ENCODE results near the gene PIEZO2.

PIEZO2 gene

DNA sequence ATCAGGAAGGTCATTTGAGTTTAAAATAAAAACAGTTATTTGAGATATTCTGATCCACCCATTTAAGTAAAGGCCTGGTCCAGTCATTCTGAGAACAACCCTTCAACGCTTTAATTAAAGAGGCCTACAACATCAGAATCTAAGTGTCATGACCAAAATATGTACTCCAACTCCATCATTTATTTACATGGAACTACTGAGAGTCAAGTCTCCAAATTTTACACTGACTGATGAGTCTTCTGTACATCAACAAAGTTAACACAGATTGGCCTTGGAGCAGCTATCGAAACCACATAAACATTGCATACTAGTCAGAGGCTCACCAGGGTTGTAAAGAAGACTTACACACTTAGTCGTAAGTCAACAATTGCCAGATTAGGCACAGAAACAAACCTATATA is 37.1 kb downstream of the PIEZO2 start:
- no peak for DNase-seq

DNA sequence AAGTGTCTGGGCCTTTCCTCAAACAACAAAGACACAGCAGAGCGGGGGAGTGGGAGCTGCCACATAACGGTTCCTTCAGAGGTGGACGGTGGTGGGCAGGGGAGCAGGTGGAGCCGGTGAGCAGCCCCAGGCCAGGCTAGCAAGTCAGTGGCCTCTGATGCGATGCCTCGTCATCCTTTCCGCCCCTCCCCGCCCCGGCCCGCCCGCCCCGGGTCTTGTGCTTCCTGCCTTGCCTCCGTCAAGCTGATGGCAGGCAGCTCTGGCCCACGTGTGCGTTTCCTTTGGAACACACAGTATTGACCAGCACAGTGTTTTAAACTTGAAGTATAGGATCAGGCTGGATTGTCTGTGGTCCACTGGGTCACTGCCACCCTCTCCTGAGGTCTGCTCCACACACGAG is 38.9 kb downstream of the PIEZO2 start:
- no peak for DNase-seq

DNA sequence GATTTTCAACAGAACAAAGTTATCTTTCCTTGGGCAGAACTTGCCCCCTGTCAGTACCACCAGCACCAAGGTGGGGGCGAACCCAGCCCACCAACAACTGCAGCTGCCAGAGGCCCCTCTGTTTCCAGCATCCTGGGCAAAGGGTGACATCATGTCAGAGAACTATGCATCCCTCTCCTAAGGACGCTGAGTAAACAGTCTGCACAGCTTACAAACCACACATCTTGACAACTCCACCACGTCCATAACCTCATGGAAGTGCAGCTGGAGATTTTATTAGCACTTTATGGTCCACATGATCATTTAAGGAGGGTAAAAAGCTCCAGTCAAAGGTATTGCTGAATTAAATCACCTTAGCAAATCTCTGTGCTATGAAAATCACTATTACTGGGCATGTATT is 40.4 kb downstream of the PIEZO2 start:
- DNase-seq: no peak

DNA sequence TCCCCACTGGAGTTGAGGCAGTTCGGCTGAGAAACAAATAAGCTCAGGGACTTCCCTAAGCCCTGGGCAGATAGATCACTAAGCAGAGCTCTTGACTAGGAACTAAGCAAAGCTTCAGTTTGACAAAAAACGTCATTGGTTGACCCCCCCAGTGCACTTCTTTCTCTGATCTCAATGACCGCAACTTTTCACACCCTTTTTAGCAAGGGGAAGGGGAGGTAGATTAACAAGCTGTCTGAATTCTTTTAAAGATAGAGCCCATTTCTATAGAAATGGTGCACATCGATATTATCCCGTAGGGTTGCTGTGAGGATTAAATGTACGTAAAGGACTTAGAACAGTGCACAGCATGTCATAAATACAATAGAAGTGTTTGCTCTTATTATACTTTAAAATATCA is 42.5 kb downstream of the PIEZO2 start:
- no peak for DNase-seq

DNA sequence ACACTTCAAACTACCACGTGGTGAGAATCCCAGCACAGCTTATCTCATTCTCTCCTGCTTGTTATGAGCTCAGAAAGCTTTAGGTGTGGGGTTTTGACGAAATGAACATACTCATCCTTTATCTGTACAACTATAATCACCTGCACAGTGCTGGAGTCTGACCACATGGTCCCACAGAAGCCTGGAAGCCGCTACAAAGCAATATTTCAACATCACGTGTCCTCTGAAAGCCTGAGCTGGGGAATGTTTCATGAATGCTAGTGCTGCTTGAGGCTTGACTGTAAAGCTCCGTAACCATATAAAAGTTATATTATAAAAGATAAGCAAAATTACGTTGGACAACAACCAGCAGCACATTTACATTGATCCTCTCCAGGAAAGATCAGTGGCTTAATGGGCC is 43.9 kb downstream of the PIEZO2 start:
- DNase-seq: no peak

DNA sequence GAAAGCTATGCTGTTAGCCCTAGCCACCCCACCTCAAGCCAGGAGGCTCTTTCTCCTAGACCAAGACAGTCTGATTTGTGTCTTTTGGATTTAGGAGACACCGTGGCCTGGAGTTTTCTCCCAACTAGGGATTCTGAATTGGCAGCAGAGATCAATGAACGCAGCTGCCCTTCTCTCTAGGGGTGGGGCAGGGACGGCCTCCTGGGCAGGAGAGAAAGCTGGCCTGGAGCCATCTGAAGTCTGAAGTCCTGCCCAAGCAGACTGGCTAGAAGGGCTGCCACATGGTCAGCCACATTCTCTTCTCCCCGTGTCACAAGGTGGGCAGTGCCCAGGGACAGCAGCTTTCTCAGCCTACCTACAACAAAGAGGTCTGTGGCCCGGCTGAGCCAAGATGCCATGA is 45.1 kb downstream of the PIEZO2 start:
- DNase-seq: no peak

DNA sequence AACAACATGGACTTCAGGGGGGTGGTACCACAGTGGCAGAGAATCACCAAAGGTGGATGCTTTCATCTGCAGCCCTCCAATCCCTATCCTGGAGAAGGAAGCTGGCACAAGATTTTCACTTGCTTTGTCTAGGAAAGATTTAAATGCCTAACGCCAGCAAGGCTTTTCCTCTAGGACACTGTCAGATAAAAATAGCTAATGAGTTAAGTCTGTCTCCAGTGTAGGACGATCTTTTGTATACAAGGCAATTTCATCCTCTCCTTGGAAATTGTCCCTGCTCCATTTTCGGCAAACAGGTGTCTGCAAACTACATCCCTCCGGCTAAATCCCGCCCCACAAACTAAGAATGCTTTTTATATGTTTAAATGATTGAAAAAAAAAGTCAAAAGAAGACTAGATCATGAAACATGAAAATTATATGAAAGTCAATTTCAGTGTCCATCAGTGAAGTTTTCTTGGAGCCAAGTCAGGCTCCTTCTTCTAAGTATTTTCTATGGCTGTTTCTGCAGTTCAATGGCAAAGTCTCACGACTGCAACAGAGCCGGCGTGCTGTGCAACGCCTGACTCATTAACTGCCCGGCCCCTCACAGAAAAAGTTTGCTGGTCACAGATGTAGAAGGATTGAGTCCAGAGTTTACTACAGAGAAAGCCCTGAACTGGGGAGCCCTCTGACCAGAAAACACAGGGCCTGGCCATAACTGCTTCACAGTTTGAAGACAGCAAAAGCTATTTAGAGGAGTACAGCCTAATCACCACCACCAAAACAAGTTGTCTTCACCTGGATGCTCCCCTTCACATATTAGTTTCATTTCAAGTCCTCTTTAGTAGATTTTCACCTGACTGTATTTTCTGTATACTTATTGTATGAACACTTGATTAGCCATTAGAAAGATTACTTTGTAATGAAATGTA is 52.3 kb downstream of the PIEZO2 start:
- DNase-seq: no peak

DNA sequence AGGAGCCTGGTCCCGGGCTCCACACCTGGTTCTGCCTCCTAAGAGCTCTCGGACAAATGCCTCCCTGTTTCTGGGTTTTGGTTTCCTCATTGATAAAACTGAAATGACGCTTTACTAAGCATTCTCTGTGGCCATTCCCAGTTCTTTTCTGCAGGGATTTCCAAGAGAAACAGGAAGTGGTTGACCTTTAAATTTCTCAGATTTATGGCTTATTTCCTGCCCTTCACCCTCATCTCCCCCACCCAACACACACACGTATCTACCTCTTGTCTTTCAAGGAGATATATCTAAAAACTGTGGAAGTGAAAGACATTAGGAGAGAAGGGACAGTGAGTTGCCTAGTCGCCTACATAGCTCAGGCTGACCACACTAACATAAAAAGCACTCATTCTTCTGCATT is 53.0 kb downstream of the PIEZO2 start:
- DNase-seq: no peak

DNA sequence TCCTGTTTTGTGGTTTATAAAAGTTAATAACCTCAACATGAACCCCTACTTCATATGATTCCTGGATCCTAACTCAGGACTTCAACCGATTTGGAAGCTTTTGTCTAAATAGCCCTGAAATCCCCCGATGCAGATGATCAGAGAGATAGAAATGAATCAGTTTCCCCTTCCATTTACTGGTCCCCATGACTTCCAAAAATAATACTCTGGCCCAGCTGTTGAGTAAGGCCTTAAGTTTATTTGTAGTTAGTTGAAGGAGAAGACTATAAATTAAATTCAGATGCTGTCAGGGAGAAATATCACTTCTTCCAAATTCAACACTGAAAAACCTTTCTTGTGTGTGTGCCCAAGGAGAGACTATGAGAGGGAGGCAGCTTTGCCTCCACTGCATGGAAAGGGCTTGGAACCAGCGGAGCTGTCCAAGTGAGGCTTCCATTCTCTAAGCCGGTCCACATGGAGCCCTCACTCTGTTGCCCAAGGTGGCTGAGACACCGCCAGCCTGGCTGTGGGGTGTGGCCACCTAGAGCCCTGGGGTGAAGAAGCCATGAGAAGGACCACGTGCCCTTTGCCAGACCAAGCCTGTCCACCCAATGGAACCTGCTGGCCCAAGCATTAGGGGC is 53.6 kb downstream of the PIEZO2 start:
- DNase-seq: no peak

DNA sequence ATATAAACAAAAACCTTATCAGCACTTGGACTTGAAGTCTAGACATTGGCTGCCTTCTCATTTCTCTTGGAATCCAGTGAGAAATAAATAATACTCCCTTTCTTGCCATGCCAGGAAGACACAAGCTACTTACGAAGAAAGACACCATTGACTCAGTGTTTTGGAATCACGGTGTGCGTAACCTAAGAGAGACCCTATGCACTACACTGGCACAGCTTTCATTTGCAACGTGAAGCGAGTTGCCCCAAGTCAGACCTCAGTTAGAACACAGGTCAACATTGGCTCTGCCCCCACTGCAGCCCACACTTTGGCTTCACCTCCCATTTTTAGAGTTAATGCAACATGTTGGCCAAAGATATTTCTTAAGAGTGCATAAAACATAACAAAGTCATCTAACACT is 54.2 kb downstream of the PIEZO2 start:
- no peak for DNase-seq

DNA sequence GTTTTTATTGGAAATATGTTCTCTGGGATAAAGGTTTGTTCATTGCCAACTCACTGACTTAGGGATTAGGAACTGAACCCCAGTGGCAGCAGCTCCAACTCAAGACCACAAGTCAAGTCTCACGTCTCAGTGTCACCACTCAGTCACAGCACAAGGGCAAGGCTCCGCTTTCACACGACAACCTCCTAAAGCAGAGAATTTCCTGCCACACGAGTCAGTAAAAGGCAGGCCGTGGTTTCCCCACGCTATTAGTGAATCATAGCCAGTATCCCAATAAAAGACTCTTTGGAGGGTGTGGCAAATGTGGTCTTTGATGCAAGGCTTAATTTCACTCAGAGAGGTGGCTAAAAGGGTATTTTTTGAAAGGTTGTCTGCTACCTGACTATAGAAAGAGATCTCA is 57.6 kb downstream of the PIEZO2 start:
- DNase-seq: no peak

DNA sequence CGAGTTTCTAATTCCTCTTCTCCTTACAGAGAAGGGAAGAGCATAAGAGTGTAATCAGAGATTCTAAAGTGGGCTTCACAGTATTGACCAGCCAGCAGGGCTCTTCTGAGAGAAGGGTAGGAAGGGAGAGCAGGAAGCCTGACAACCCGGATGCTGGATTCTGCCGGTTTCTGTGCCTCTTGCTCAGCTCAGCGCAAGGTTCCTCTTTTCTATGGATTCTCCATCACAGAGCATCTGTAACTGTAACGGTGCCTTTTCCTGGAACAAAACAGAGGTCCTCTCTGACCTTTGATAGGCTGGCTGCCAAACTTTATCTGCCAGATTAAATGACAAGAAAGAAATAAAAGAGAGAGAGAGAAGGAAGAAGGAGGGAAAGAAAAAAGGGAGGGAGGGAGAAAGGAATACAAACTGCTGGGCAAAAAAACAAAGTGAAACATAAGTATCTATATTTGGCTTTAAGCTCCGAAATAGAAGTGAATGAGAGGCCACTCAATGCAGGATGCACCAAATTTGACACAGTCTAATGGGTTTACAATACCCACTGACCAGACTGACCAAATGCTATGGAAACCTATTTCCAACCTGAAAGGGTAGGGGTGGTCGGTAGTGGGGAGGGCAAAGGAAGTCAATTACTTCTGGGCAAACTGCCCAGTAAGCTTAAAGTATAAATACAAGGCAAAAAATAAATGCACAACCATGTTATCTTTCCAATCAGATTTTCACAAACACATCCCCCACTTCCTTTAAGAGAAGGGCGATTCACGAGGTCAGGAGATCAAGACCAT is 59.2 kb downstream of the PIEZO2 start:
- no peak for DNase-seq

DNA sequence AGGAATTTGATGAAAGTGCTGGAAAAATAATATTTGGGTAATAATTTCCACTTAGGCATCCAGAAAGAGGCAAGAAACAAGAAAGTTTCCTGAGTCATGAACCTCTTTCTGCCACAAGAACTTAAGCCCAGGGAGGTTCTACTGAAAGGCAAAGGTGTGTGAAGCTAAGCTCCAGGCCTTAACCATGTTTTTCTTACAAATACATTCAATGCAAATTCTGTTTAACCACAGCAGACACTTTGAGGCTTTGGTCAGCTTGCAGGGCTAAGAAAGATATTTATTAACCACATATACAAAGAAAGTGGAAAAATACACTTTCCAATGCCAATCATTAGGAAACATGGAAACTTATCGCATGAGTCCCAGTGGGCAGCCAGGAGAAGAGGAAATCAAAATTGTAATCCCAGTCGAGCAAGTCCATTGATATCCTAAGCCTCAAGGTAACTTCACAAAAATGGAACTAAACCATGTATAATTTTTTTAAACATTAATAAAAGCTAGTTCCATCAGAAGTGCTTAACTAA is 68.3 kb downstream of the PIEZO2 start:
- DNase-seq: no peak

DNA sequence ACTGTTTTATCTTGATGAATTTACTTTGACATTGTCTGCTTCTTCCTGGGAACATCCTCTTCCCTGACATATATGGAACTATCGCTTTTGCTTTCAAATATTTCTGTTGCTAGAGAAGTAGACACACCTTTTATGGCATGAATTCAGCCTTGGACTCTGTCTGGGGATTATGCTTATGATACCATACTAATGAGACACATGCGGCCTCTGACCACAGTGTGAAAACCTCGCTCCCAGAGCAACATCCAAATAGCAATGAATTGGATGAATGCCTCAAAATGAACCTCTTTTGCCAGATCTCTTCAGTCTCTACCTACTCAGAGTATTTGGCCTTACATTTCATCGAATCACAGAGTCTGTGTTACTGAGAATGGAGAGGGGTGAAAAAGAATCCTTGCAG is 70.9 kb downstream of the PIEZO2 start:
- DNase-seq: no peak

DNA sequence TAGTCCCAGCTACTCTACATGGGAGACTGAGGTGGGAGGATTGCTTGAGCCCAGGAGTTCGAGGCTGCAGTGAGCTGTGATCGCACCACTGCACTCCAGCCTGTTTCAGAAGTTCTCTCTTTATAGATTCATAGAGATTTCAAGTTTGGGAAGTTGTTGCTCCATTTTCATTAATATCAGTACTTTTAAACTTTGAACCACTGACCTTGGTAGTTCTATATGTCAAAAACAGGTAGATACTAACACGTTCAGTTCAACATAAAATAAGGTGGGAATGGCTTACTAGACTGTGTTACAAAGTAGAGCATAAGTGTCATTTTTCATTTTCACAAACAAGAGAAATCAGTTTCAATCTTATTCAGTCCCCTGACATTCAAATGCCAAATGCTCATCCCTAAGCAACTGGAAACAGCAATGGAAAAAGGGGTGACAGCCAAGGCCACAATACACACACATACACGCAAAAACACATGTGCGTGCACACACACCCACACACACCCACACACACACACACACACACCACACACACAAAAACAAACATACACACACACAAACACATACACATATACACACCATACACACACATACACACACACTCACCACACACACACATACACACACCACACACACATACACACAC is 71.7 kb downstream of the PIEZO2 start:
- DNase-seq: no peak

DNA sequence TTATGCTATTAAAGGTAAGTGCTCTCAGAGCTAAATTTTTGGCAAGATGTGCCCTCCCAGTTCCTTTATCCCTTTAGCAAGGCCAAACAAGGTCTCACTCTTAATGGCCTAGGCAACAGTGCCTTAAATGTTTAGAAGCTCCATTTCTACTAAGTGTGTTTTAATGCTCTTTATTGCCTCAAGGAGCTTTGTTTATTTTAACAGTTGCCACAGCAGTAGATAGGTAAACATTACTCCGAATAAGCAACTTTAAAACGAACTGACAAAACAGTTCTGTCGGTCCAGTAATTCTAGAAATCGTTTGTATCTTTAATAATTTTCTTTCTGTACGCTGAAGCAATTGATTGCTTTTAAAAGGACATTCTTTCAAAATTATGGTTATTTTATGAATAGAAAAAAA is 74.5 kb downstream of the PIEZO2 start:
- no peak for DNase-seq

DNA sequence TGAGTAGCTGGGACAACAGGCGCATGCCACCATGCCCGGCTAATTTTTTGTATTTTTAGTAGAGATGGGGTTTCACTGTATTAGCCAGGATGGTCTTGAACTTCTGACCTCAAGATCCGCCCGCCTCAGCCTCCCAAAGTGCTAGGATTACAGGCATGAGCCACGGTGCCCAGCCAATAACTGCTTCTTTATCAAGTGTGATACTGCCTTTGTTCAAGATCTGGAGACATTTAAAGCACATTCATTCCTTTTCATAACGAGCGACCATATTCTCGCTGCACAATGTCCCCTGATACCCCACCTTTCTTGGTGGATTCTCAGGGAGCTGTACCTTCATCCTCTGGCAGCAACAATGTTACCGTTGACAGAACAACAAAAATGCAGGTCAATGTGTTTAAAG is 75.4 kb downstream of the PIEZO2 start:
- no peak for DNase-seq

DNA sequence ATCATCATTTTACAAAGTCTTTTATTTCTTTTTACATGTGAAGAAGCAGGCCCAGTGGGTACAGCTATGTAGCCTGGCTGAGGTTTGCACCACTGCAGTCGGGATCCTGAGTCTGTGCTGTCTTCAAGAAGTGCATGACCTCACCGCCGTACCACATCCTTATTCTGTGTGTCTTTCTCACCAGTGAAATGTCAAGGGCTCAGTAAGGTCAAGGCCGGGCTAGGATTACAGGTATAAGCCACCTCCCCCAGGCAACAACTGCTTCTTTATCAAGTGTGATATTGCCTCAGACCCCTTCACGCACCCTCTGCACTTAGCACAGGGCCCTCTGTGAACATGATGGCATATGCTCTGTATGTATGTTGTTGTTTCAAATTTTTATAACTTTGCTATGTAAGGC is 76.7 kb downstream of the PIEZO2 start:
- DNase-seq: no peak

DNA sequence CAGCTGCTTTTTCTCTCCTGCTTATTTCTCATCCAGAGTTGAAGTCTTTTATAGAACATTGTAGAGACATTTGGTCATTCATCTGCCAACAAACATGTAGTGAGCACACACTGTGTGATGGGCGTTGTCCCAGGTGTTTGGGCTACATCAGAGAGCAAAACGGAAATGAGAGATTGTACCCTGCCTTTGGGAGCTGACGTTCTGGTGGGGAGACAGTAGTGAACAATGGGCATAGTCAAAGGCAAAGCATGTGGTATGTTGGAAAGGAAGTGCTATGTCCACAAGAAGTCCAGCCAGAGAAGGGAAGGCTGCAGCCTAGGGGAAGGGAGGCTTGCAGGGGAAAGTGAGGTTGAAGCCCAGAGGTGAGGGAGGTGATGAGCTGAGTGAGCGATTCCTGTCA is 78.1 kb downstream of the PIEZO2 start:
- no peak for DNase-seq

DNA sequence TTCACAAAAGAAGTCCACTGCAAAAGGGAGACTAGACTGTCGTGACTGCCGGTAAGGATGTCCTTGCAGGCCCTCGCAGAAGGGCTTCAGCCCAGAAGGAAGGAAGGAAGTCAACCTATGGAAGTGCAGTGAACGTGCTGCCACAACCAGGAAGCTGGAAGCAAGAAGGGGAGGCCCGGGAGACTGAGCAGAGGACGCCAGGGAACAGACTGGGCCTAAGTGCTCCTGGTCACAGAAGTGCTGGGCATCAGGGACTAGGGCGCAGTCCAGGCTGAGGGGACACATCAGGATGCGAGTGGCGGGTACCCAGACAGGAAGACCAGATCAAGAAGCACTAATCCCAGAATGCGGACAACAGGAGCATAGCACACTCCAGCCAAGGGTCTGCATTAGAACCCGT is 78.8 kb downstream of the PIEZO2 start:
- no peak for DNase-seq

DNA sequence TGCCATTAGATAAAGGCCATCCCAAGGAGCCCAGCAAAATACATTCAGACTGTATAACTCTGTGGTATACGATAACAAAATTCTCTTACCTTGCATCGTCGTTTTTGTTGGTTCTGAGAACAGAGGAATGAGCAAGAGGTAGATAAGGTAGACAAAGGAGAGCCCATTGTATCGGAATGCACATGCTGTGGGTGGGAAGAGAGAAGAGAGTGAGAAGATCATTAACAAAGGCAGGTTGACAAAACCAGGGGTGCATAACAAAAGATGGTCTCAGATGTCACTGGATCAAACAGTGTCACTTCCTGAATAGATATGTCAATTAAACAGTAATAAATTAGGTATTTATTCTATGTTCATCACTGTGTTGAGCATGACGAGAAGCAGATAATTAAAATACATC is 83.3 kb downstream of the PIEZO2 start:
- no peak for DNase-seq

DNA sequence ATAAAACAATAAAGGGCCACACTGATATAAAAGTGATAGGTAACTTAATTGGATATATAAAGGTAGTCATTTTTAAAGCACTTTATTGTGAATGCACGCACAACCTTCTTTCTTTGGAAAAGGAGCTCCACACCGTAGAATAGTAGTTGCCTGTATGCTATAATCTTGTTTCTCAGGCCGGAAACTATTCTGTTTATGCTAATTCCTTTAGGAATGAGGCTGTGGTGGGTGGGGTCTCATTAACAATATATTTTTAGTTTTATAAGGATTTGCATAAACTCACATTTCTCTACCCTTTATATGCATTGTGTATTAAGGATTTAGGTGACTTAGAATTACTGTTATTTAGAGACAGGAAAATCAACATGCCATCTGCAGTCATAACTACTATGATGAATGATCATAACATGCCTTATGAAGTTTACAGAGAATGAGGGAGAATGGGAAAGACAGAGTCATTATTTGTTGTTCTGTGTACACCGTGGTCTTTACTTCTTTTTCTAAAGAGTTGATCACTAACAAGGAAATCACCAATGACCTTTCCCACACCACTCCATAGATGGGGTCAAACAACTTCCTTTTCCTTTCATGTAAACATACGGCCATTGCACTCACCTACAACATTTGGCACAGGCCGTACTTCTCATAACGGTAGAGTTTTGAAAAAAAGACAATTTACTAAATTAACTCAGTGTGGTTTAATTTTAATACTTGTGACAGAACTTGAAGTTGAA is 84.5 kb downstream of the PIEZO2 start:
- DNase-seq: no peak

All from NCI-H1694 (cell line).